ENCODE results near the gene GID8.
"Not testable (repeated sequence)": the region's sequence is repeated elsewhere in the genome, so short reads cannot be mapped to it uniquely, and the experiment has no call there.

Gene GID8

GRCh38 chr20:62923059-62923668, 14.8 kb upstream of the GID8 start:
- not testable (repeated sequence) for H3K9me3 ChIP-seq (ENCODE audit: control insufficient read depth, insufficient read depth, low read length); H3K36me3 ChIP-seq (ENCODE audit: control insufficient read depth, insufficient read depth, low read length); H3K27me3 ChIP-seq (ENCODE audit: control insufficient read depth, insufficient read depth, low read length); H3K27ac ChIP-seq (ENCODE audit: low read length); H3K4me3 ChIP-seq (ENCODE audit: low read length); DNase-seq (ENCODE audit: low read depth, low spot score)
- H3K4me1 ChIP-seq (ENCODE audit: control insufficient read depth, insufficient read depth, low read length): peaks cover 10% of the 10 kb centered on the region
- no CpG with 5 or more reads among the region's 17 CpGs for WGBS (ENCODE audit: insufficient coverage, insufficient read length)

DNA sequence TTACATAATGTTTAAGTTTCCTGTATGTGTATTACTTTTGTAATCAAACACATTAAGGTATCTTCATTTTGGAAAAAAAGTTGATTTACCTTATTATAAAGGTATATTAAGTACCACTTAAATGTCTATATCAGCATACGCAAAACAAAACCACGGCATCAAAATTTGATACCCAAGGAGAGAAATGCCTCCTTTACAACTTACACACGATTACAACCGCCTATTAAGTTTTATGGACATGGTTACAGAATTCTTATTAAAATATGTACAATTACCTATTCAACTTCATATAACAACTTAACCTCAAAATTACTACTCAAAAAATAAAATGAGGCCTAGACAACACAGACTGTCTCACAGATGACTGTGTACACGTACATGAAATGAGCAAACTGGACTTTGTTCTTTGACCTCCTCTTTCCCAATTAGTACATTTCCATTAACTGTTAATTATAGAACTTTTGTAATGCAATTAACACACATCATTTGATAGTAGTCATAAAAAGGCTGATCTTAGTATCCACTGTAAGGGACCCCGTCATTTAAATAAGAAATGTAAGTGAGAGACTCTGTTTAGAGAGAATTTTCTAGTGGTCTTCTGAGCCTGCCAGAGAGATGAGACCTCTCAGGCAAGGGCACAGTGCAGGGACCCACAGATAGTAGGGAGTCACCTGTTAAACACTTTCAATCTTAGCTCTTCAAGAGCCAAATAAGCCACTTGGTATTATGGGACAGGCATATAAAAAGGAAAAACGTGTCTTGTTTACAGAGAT, 14.1 kb upstream of the GID8 start:
- no CpG with 5 or more reads among the region's 7 CpGs for WGBS (ENCODE audit: insufficient coverage, insufficient read length)
- no peak overlapping the region for H3K27ac ChIP-seq (ENCODE audit: low read length)
- H3K4me3 ChIP-seq (ENCODE audit: low read length): no peak overlapping the region
- H3K4me1 ChIP-seq (ENCODE audit: control insufficient read depth, insufficient read depth, low read length): peaks cover 9% of the 10 kb centered on the region
- no peaks in the 10 kb centered on the region for H3K36me3 ChIP-seq (ENCODE audit: control insufficient read depth, insufficient read depth, low read length)
- H3K27me3 ChIP-seq (ENCODE audit: control insufficient read depth, insufficient read depth, low read length): no peaks in the 10 kb centered on the region
- no peak for DNase-seq (ENCODE audit: low read depth, low spot score)
- H3K9me3 ChIP-seq (ENCODE audit: control insufficient read depth, insufficient read depth, low read length): no peaks in the 10 kb centered on the region

- WGBS (ENCODE audit: insufficient coverage, insufficient read length): no CpG with 5 or more reads among the region's 12 CpGs
- peaks cover 8% of the 10 kb centered on the region for H3K4me1 ChIP-seq (ENCODE audit: control insufficient read depth, insufficient read depth, low read length)
- no peak overlapping the region; the same call in 1 of the 2 replicates for H3K4me3 ChIP-seq (ENCODE audit: low read length)
- no peaks in the 10 kb centered on the region for H3K36me3 ChIP-seq (ENCODE audit: control insufficient read depth, insufficient read depth, low read length)
- no peak overlapping the region for H3K27ac ChIP-seq (ENCODE audit: low read length)
- H3K9me3 ChIP-seq (ENCODE audit: control insufficient read depth, insufficient read depth, low read length): no peaks in the 10 kb centered on the region
- no peak for DNase-seq (ENCODE audit: low read depth, low spot score)
- no peaks in the 10 kb centered on the region for H3K27me3 ChIP-seq (ENCODE audit: control insufficient read depth, insufficient read depth, low read length)
Observed at GRCh38 chr20:62924442-62925075, 13.4 kb upstream of the GID8 start.

- peaks cover 7% of the 10 kb centered on the region for H3K4me1 ChIP-seq (ENCODE audit: control insufficient read depth, insufficient read depth, low read length)
- no peak for DNase-seq (ENCODE audit: low read depth, low spot score)
- H3K9me3 ChIP-seq (ENCODE audit: control insufficient read depth, insufficient read depth, low read length): no peaks in the 10 kb centered on the region
- H3K4me3 ChIP-seq (ENCODE audit: low read length): peak overlapping the region; percentile 74; the same call in 1 of the 2 replicates
- WGBS (ENCODE audit: insufficient coverage, insufficient read length): no CpG with 5 or more reads among the region's 4 CpGs
- no peaks in the 10 kb centered on the region for H3K36me3 ChIP-seq (ENCODE audit: control insufficient read depth, insufficient read depth, low read length)
- H3K27ac ChIP-seq (ENCODE audit: low read length): no peak overlapping the region
- H3K27me3 ChIP-seq (ENCODE audit: control insufficient read depth, insufficient read depth, low read length): no peaks in the 10 kb centered on the region
Observed at GRCh38 chr20:62925076-62925419, 12.9 kb upstream of the GID8 start.

GRCh38 chr20:62925420-62926228, 12.3 kb upstream of the GID8 start:
- H3K27me3 ChIP-seq (ENCODE audit: control insufficient read depth, insufficient read depth, low read length): no peaks in the 10 kb centered on the region
- no peaks in the 10 kb centered on the region for H3K36me3 ChIP-seq (ENCODE audit: control insufficient read depth, insufficient read depth, low read length)
- peaks cover 5% of the 10 kb centered on the region; the same call in 1 of the 2 replicates for H3K4me1 ChIP-seq (ENCODE audit: control insufficient read depth, insufficient read depth, low read length)
- H3K27ac ChIP-seq (ENCODE audit: low read length): no peak overlapping the region
- no peaks in the 10 kb centered on the region for H3K9me3 ChIP-seq (ENCODE audit: control insufficient read depth, insufficient read depth, low read length)
- no CpG with 5 or more reads among the region's 63 CpGs for WGBS (ENCODE audit: insufficient coverage, insufficient read length)
- DNase-seq (ENCODE audit: low read depth, low spot score): no peak
- H3K4me3 ChIP-seq (ENCODE audit: low read length): peak overlapping the region; percentile 74

- WGBS (ENCODE audit: insufficient coverage, insufficient read length): no CpG with 5 or more reads among the region's 92 CpGs
- peak within 1 kb of the TSS; percentile 74 for H3K4me3 ChIP-seq (ENCODE audit: low read length)
- no peaks in the 10 kb centered on the region for H3K36me3 ChIP-seq (ENCODE audit: control insufficient read depth, insufficient read depth, low read length)
- peaks cover 5% of the 10 kb centered on the region; the same call in 1 of the 2 replicates for H3K4me1 ChIP-seq (ENCODE audit: control insufficient read depth, insufficient read depth, low read length)
- peak within 1 kb of the TSS; percentile 48 for H3K27ac ChIP-seq (ENCODE audit: low read length)
- no peaks in the 10 kb centered on the region for H3K9me3 ChIP-seq (ENCODE audit: control insufficient read depth, insufficient read depth, low read length)
- DNase-seq (ENCODE audit: low read depth, low spot score): no peak
- H3K27me3 ChIP-seq (ENCODE audit: control insufficient read depth, insufficient read depth, low read length): no peaks in the 10 kb centered on the region
Observed at GRCh38 chr20:62926229-62927127, 11.5 kb upstream of the GID8 start, which contains the start of gene DIDO1. Gene DIDO1 (minus strand): TSS chr20:62926505.

DNA sequence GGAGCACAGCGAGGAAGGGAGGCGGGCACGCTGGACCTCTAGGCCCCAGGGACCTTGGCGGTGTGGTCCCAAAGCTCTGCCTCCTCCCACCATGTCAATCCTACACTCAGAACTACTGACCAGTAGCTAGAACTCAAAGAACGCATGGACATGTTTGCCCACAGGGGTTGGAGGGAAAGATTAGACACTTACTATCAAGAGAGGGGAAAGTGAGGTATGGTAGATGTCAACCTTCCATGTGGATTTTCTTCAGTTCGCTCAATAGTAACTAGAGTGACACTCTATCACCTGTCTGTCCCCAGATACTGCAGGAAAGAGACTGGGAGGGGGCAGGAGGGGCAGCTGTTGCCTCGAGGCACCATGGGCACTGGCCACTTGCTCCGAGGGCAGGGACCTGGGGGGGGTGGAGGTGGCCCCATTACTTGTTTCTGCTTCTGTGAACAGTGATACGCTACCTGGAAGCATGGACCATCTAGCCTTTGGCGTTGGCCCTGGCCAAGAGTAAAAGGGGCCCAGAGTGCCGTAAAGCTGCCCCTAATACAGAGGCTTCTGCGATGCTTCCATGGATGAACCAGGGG, 10.7 kb upstream of the GID8 start:
- no peak for DNase-seq (ENCODE audit: low read depth, low spot score)
- WGBS (ENCODE audit: insufficient coverage, insufficient read length): no CpG with 5 or more reads among the region's 12 CpGs
- H3K36me3 ChIP-seq (ENCODE audit: control insufficient read depth, insufficient read depth, low read length): no peaks in the 10 kb centered on the region
- H3K9me3 ChIP-seq (ENCODE audit: control insufficient read depth, insufficient read depth, low read length): no peaks in the 10 kb centered on the region
- no peaks in the 10 kb centered on the region for H3K27me3 ChIP-seq (ENCODE audit: control insufficient read depth, insufficient read depth, low read length)
- peak overlapping the region; percentile 48 for H3K27ac ChIP-seq (ENCODE audit: low read length)
- peaks cover 5% of the 10 kb centered on the region; the same call in 1 of the 2 replicates for H3K4me1 ChIP-seq (ENCODE audit: control insufficient read depth, insufficient read depth, low read length)
- peak overlapping the region; percentile 74; the same call in 1 of the 2 replicates for H3K4me3 ChIP-seq (ENCODE audit: low read length)

DNA sequence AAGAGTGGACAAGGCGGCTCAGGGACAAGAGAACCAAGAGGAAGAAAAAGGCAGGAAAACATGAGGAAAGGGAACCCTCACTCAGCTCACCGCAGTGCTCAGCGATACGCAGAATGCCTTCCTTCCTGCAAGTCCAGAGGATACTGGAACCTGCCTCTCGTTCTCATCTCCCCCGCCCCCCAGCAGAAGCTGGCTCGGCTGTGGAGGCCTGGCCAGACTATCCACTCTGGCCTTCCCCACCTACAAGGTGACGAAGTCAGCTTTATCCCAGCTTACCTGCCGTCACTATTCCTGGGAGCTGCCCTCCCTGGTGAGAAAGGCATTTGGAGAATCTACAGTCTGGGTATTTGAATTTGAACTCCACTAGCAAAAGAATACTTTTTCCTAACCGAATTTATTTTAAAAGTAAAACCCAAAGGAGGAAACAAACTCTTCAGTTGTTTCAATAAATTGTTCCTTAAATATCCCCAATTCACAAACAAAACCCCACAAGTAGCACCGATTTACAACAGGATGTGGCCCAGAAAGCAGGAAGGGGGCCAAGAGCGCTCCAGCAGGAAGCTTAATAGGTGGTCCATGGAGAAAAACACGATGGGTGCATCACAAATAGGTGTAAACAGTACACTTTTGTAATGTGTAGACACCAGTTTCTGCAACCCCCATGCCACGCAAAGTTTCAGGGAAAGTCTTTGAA, 9.6 kb upstream of the GID8 start:
- peak overlapping the region; percentile 32; the same call in 1 of the 2 replicates for H3K4me3 ChIP-seq (ENCODE audit: low read length)
- peaks cover 4% of the 10 kb centered on the region; the same call in 1 of the 2 replicates for H3K4me1 ChIP-seq (ENCODE audit: control insufficient read depth, insufficient read depth, low read length)
- H3K36me3 ChIP-seq (ENCODE audit: control insufficient read depth, insufficient read depth, low read length): no peaks in the 10 kb centered on the region
- no CpG with 5 or more reads among the region's 14 CpGs for WGBS (ENCODE audit: insufficient coverage, insufficient read length)
- no peaks in the 10 kb centered on the region for H3K27me3 ChIP-seq (ENCODE audit: control insufficient read depth, insufficient read depth, low read length)
- H3K9me3 ChIP-seq (ENCODE audit: control insufficient read depth, insufficient read depth, low read length): no peaks in the 10 kb centered on the region
- DNase-seq (ENCODE audit: low read depth, low spot score): no peak
- peak overlapping the region; percentile 34 for H3K27ac ChIP-seq (ENCODE audit: low read length)

GRCh38 chr20:62929051-62929538, 8.9 kb upstream of the GID8 start:
- no peak for DNase-seq (ENCODE audit: low read depth, low spot score)
- WGBS (ENCODE audit: insufficient coverage, insufficient read length): no CpG with 5 or more reads among the region's 44 CpGs
- Histone ChIP-seq H3K4me1 (ENCODE audit: control insufficient read depth, insufficient read depth, low read length) (peaks cover 6% of the 10 kb centered on the region), H3K27me3 (ENCODE audit: control insufficient read depth, insufficient read depth, low read length) (no peaks in the 10 kb centered on the region), H3K27ac (ENCODE audit: low read length) (peak overlapping the region; percentile 34), H3K4me3 (ENCODE audit: low read length) (peak overlapping the region; percentile 32; the same call in 1 of the 2 replicates), H3K9me3 (ENCODE audit: control insufficient read depth, insufficient read depth, low read length) (no peaks in the 10 kb centered on the region), H3K36me3 (ENCODE audit: control insufficient read depth, insufficient read depth, low read length) (0 out of 2 replicates have a peak, but pooled peaks cover 3% of the 10 kb centered on the region)

All from iPS DF 6.9 (cell line).